ENCODE measurements around the gene LIMCH1. TPM values are rescaled to one million over a fixed set of nuclear protein-coding genes. Genes with fewer than 3 reads are reported as not detected.

The LIMCH1 gene
- polyA plus RNA-seq, 1 of the 3 experiments (the other 2 are of a cell fraction), result 1.2 TPM

DNA sequence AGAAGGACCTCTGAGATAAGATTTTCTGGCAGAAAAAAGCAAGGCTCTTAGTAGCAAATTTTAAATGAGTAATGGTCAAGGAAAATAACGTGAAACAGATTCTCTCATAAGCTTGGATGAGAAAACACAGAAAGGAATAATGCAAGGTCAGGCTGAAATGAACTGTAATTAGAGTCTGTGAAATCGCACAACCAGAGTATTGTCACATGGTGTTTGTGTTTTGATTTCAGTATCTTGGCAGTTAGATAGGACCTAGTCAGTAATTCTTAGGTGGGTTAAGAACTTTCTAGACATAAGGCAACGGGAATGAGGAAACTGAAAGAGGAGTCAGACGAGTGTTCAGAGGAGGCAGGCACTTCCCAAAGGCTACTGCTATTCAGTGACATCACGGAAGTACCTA lies 34.6 kb downstream of the LIMCH1 start:
- no peaks in the 10 kb centered on the region for H3K9me3 ChIP-seq
- no peaks in the 10 kb centered on the region for H3K9me2 ChIP-seq
- H3K4me1 ChIP-seq (ENCODE audit: control insufficient read depth in 1 of 2, insufficient read depth in 2 of 2, low read depth in 1 of 2, low read length in 1 of 2), result peaks cover 0 to 6% of the 10 kb centered on the region in 2 experiments; a peak in 2 of 4 replicates
- no peaks in the 10 kb centered on the region for H3K27me3 ChIP-seq (ENCODE audit: insufficient read depth)
- 21% methylated on average over 5 of the region's 5 CpGs for WGBS (ENCODE audit: low lambda C conversion rate)
- H4K20me1 ChIP-seq (ENCODE audit: insufficient read depth), result no peaks in the 10 kb centered on the region
- DNase-seq, result no peak
- H3K79me2 ChIP-seq (ENCODE audit: insufficient read depth), result no peaks in the 10 kb centered on the region
- no peak overlapping the region for H2AFZ ChIP-seq (ENCODE audit: low read depth)
- no peaks in the 10 kb centered on the region for H3K36me3 ChIP-seq (replicated peaks in 1 of 2; ENCODE audit: control insufficient read depth in 1 of 2, insufficient read depth in 2 of 2, low read length in 1 of 2)
- TF ChIP-seq TCF12 (IDR thresholded peaks at IDR 0.05), result no peak
- TF ChIP-seq SMC3 (IDR thresholded peaks at IDR 0.05; ENCODE audit: low read depth, low read length), result no peak
- no peak for TF ChIP-seq FOSL2 (IDR thresholded peaks at IDR 0.05; ENCODE audit: borderline replicate concordance, low read depth)
- TF ChIP-seq, protein P1, sequence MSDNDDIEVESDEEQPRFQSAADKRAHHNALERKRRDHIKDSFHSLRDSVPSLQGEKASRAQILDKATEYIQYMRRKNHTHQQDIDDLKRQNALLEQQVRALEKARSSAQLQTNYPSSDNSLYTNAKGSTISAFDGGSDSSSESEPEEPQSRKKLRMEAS (IDR thresholded peaks at IDR 0.05; ENCODE audit: low read depth), result no peak
- no peak for TF ChIP-seq FOXJ3 (CRISPR knock-in tag; IDR thresholded peaks at IDR 0.05)
- TF ChIP-seq, protein P2, sequence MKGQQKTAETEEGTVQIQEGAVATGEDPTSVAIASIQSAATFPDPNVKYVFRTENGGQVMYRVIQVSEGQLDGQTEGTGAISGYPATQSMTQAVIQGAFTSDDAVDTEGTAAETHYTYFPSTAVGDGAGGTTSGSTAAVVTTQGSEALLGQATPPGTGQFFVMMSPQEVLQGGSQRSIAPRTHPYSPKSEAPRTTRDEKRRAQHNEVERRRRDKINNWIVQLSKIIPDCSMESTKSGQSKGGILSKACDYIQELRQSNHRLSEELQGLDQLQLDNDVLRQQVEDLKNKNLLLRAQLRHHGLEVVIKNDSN (IDR thresholded peaks at IDR 0.05; ENCODE audit: borderline replicate concordance, low read depth), result no peak
- TF ChIP-seq RCOR1 (IDR thresholded peaks at IDR 0.05; ENCODE audit: low read length), result no peak
- no peak for TF ChIP-seq EZH2phosphoT487 (IDR thresholded peaks at IDR 0.05; ENCODE audit: borderline replicate concordance, low read depth)
- no peak overlapping the region for H3K9ac ChIP-seq
- H3K27ac ChIP-seq (ENCODE audit: low read depth in 2 of 2, low read length in 1 of 2), result no peak overlapping the region; a peak in 1 of 4 replicates
- no peaks in the 10 kb centered on the region for H3F3A ChIP-seq (replicated peaks; ENCODE audit: insufficient read depth)
- no peak overlapping the region for H3K4me3 ChIP-seq (ENCODE audit: low read depth in 2 of 2, low read length in 1 of 2)
- ChIA-PET CTCF (no interaction called here), POLR2A (no interaction called here)
- H3K4me2 ChIP-seq, result no peak overlapping the region

- Histone ChIP-seq H3K4me2 (no peak overlapping the region), H3F3A (replicated peaks; ENCODE audit: insufficient read depth) (no peaks in the 10 kb centered on the region), H3K9me2 (no peaks in the 10 kb centered on the region), H3K4me1 (ENCODE audit: control insufficient read depth in 1 of 2, insufficient read depth in 2 of 2, low read depth in 1 of 2, low read length in 1 of 2) (peaks cover 0 to 6% of the 10 kb centered on the region in 2 experiments; a peak in 2 of 4 replicates), H3K36me3 (replicated peaks in 1 of 2; ENCODE audit: control insufficient read depth in 1 of 2, insufficient read depth in 2 of 2, low read length in 1 of 2) (no peaks in the 10 kb centered on the region), H4K20me1 (ENCODE audit: insufficient read depth) (no peaks in the 10 kb centered on the region), H3K9me3 (no peaks in the 10 kb centered on the region), H3K9ac (no peak overlapping the region), H2AFZ (ENCODE audit: low read depth) (no peak overlapping the region), H3K27ac (ENCODE audit: low read depth in 2 of 2, low read length in 1 of 2) (no peak overlapping the region), H3K4me3 (ENCODE audit: low read depth in 2 of 2, low read length in 1 of 2) (no peak overlapping the region), H3K79me2 (ENCODE audit: insufficient read depth) (no peaks in the 10 kb centered on the region), H3K27me3 (ENCODE audit: insufficient read depth) (no peaks in the 10 kb centered on the region)
- 56% methylated on average over 2 of the region's 2 CpGs for WGBS (ENCODE audit: low lambda C conversion rate)
- POLR2A ChIA-PET, result no interaction called here
- DNase-seq, result no peak
- CTCF ChIA-PET, result no interaction called here
- TF ChIP-seq GABPA (IDR thresholded peaks at IDR 0.05; ENCODE audit: low read depth), result no peak
- TF ChIP-seq RXRA (IDR thresholded peaks at IDR 0.05; ENCODE audit: borderline replicate concordance, low read depth), result no peak
- TF ChIP-seq, protein P1 (IDR thresholded peaks at IDR 0.05; ENCODE audit: low read depth), result no peak
- TF ChIP-seq, protein P2 (IDR thresholded peaks at IDR 0.05; ENCODE audit: borderline replicate concordance, low read depth), result no peak
- TF ChIP-seq RAD21 (IDR thresholded peaks at IDR 0.05; ENCODE audit: low read length), result no peak
- no peak for TF ChIP-seq GATA2 (CRISPR knock-in tag; IDR thresholded peaks at IDR 0.05)
- no peak for TF ChIP-seq ELF1 (IDR thresholded peaks at IDR 0.05)
- TF ChIP-seq EP300 (IDR thresholded peaks at IDR 0.05; ENCODE audit: borderline replicate concordance in 1 of 2, low read depth in 1 of 2, low read length in 1 of 2), result no peak
- TF ChIP-seq, protein P3, sequence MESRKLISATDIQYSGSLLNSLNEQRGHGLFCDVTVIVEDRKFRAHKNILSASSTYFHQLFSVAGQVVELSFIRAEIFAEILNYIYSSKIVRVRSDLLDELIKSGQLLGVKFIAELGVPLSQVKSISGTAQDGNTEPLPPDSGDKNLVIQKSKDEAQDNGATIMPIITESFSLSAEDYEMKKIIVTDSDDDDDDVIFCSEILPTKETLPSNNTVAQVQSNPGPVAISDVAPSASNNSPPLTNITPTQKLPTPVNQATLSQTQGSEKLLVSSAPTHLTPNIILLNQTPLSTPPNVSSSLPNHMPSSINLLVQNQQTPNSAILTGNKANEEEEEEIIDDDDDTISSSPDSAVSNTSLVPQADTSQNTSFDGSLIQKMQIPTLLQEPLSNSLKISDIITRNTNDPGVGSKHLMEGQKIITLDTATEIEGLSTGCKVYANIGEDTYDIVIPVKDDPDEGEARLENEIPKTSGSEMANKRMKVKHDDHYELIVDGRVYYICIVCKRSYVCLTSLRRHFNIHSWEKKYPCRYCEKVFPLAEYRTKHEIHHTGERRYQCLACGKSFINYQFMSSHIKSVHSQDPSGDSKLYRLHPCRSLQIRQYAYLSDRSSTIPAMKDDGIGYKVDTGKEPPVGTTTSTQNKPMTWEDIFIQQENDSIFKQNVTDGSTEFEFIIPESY (IDR thresholded peaks at IDR 0.05; ENCODE audit: borderline replicate concordance, low read depth), result no peak
- no peak for TF ChIP-seq TEAD4 (IDR thresholded peaks at IDR 0.05; ENCODE audit: borderline replicate concordance, insufficient read depth)
- TF ChIP-seq FOXM1 (IDR thresholded peaks at IDR 0.05; ENCODE audit: low read depth), result no peak
- no peak for TF ChIP-seq NFIC (IDR thresholded peaks at IDR 0.05; ENCODE audit: borderline replicate concordance)
- TF ChIP-seq CTCF (IDR thresholded peaks at IDR 0.05), result no peak
- TF ChIP-seq NRF1 (IDR thresholded peaks at IDR 0.05; ENCODE audit: low read depth, low read length), result no peak
Observed at GRCh38 chr4:41572956-41573355, 35.0 kb downstream of the LIMCH1 start.
